HG03354 (cell line): Measurements from ENCODE around the gene LAMB3.
"Not testable (repeated sequence)": the region's sequence is repeated elsewhere in the genome, so short reads cannot be mapped to it uniquely, and the experiment has no call there.

Source experiments
- ATAC-seq: cut with Tn5 transposase; IDR thresholded peaks from one replicate; pipeline ENCODE4 v1.9.1; 2021; ENCODE audit warnings: mild to moderate bottlenecking; ENCODE audit not compliant: unreplicated experiment, poor library complexity, severe bottlenecking

Gene LAMB3

GRCh38 chr1:209652121-209652735 lies at the start of gene LAMB3:
LAMB3 (minus strand) TSS chr1:209652425; CDS start chr1:209650944, 1,481 bp downstream.
- no peak for ATAC-seq

DNA sequence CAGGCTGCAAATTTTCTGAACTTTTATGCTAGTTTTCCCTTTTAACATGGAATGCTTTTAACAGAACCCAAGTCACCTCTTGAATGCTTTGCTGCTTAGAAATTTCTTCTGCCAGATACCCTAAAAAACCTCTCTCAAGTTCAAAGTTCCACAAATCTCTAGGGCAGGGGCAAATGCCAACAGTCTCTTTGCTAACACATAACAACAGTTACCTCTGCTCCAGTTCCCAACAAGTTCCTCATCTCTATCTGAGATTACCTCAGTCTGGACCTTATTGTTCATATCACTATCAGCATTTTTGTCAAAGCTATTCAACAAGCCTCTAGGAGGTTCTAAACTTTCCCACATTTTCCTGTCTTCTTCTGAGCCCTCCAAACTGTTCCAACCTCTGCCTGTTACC lies 48.5 kb upstream of the LAMB3 start:
- ATAC-seq = not testable (repeated sequence)

DNA sequence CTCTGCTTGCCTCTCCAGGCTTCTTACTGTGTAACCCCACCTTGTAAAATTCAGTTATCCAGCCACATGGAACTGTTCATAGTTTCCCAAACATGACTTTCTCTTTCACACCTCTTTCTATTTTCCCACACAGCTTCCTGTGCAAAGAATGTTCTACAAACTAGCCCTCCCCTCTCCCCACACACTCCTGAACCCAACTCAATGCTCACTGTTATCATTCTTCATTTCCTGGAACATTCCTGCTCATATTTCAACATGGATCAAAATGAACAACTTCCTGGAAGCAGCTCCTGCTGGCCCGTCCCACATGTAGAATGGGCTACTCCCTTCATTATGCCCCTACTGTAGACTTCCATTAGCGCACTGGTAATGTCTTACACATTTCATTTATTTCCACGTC lies 44.9 kb upstream of the LAMB3 start:
- no peak for ATAC-seq

GRCh38 chr1:209696673-209697072 lies 44.4 kb upstream of the LAMB3 start:
- no peak for ATAC-seq

GRCh38 chr1:209692745-209693504 lies 40.7 kb upstream of the LAMB3 start:
- ATAC-seq = peak; percentile 82

GRCh38 chr1:209692296-209692695 lies 40.1 kb upstream of the LAMB3 start:
- no peak for ATAC-seq

- ATAC-seq = no peak
Measured at GRCh38 chr1:209691237-209691636, 39.0 kb upstream of the LAMB3 start.

DNA sequence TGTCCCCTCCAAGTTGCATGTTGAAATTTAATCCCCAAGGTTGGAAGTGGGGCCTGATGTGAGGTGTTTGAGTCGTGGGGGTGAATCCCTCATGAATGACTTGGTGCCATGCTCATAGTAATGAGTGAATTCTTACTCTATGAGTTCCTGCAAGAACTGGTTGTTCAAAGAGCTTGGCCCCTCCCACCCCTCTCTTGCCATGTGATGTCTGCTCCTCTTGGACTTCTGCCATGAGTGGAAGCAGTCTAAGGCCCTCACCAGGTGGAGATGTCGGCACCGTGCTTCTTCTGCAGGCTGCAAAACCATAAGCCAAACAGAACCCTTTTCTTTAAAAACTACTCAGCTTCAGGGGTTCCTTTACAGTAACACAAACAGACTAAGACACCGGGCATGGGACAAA lies 37.3 kb upstream of the LAMB3 start:
- no peak for ATAC-seq

- ATAC-seq = no peak
Measured at GRCh38 chr1:209688746-209689234, 36.6 kb upstream of the LAMB3 start.

DNA sequence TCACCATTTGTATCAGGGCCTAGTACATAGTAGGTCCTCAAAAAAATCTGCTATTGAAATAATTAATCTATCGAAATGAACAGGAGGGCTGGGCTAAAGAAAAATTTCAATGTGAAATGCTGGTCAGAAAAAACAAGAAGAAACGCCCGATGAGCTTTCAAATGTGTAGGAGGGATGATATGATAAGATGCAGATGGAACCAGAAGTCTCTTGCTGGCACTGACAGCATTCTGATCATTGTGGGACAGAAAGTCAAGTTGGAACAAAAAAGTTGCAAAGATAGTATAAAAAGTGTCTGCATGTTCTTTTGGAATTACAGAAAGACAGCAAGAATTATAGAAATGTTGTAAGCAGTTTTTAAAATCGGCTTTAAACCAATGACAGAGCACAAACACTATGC lies 34.1 kb upstream of the LAMB3 start:
- no peak for ATAC-seq

DNA sequence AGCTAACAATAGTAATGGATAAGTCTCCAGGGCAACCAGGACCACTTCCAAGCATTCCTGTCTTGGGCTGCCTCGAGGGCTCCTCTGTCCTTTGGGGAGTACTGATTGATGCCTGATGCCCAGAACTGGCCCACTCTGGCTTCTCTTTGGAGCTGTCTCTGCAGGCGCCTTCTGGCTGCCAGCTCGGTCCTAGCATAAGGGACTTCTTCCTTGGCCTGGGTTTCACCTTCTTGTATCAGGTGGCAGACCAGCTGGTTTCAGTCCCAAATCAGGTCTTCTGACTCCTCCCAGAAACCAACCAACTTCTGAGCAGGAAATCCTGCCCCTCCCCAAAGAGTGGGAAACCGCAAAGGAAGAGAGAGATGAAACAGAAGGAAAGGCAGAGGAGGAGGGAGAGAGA lies 33.6 kb upstream of the LAMB3 start:
- ATAC-seq = no peak

- no peak for ATAC-seq
Measured at GRCh38 chr1:209678981-209679539, 26.8 kb upstream of the LAMB3 start.

GRCh38 chr1:209675565-209676154 lies 23.4 kb upstream of the LAMB3 start:
- no peak for ATAC-seq

- no peak for ATAC-seq
Measured at GRCh38 chr1:209674957-209675564, 22.8 kb upstream of the LAMB3 start, which contains the start of gene G0S2. G0S2 (plus strand) TSS chr1:209675412; CDS start chr1:209675685, 273 bp downstream.

DNA sequence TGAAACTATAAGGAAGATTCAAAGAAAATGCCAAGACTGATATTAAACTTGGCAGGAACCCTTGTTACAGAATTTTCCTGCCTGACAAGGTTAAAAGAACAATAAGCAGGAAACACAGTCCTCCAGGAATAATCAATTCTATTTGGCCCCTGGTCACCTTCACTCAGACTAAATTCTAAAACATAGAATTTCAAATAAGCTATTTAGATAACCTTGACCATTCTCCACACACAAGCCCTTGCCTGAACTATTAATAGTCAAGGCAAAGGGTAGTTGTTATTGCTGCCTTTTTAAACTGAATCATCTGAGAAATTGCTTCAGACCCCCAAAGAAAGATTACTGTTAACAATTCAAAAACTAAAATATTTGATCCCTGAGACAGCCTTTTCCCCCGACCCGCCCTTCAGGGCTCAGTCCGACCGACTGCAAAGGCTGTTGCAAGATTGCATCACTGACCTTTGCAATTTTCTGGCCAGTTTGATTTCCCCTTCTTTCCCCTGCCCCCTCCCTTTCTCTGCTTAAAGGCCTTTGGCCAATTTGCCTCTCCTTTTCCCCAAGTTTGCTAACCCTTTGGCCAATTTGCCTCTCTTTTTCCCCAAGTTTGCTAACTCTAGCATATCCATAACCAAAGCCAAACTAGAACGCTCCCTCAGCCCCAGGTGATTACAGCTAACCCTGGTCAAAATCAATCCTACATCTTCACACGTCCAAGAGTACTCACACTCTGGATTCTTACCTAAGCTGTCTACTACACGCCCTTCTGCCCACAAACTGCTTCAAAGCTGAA lies 21.6 kb upstream of the LAMB3 start:
- ATAC-seq = no peak

GRCh38 chr1:209672705-209673630 lies 20.7 kb upstream of the LAMB3 start:
- peak; percentile 92 for ATAC-seq

GRCh38 chr1:209670441-209671082 lies 18.3 kb upstream of the LAMB3 start:
- ATAC-seq = no peak

DNA sequence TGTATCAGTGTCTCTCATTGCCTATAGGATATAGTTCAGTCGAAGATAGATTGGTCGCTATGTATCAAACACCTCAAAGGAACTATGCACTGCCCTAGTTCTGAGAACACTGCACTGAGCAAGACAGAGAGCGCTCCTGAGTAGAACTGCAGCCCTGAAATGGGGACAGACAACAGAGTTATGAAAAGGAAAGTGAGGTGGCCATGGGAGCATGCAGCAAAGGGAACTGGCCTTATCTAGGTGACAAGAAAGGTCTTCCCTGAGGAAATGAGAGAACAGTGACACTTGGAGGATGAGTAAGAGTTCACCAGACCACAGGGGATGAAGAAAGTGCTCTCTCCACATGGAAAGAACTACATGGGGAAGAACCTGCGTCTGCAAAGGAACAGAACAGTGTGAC lies 15.5 kb upstream of the LAMB3 start:
- no peak for ATAC-seq
